ENCODE results near the gene PITPNM3.
"Not testable (repeated sequence)": the region's sequence is repeated elsewhere in the genome, so short reads cannot be mapped to it uniquely, and the experiment has no call there.

Gene PITPNM3

GRCh38 chr17:6575596-6575988, 19.2 kb upstream of the PITPNM3 start:
- in situ Hi-C loops (cut with HindIII; ENCODE audit: low sequenced_read_pairs) = no loop called here

GRCh38 chr17:6574687-6575595, 18.6 kb upstream of the PITPNM3 start:
- in situ Hi-C loops (cut with HindIII; ENCODE audit: low sequenced_read_pairs) = no loop called here

DNA sequence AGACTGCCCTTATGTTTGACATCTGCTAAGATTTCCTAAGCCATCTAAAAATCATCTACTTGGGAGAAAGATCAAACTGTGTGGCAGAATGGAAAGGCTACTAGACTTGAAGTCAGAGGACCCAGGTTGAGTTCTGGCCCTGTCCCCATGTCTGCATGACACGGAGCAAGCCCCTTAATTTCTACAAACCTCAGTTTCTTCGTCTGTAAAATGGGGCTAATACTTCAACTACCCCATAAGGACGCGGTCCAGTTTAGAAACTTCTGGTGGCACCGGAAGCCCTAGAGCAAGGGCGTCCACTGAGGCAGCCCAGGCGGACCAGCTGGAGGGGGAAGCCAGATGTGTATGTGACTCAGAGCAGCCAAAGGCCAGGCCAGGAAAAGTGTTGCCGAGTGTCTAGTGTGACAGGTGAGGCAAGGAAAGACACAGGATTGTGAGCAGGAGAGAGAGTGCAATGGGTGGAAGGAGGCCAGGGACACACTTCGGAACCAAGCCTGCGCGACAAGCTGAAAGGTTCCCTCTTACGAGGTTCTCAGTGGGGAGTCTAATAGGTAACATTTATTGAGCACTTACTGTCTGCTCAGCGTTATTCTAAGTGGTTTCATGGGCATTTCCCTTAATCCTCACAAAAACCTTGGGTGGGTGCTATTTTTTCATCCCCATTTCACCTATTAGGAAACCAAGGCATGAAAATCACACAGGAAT, 17.8 kb upstream of the PITPNM3 start:
- in situ Hi-C loops (cut with HindIII; ENCODE audit: low sequenced_read_pairs) = no loop called here

DNA sequence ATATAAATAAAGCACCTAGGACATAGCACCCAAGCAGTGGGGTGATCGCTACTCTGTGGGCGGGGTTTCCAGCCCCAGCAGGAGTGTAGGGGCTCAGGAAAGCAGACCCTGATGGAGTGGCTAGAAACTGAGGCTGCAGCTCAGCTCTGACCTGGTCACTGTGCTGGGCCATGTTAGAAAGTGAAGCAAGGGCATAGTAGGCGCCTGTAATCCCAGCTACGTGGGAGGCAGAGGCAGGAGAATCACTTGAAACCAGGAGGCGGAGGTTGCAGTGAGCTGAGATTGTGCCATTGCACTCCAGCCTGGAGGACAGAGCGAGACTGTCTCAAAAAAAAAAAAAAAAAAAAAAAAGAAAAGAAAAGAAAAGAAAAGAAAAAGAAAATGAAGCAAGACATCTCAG, 17.1 kb upstream of the PITPNM3 start:
- in situ Hi-C loops (cut with HindIII; ENCODE audit: low sequenced_read_pairs) = not testable (repeated sequence)

DNA sequence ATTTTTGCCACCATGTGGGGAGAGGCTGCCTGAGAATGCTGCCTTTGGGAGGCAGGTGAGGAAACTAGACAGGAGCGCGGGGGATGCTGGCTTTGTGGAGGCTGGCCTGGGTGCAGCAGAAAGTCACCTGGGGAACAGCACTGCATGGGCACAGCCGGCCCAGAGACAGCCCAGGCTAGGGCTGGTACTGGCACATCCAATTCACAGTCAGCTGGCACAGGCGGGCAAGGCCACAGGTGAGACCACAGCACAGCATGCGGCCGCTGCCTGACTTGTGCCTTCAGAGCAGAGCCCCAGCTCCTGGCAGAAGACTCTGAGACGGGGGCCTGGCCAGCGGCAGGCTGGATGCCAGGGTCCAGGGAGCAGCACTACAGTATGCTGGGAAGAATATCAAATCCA, 16.6 kb upstream of the PITPNM3 start:
- in situ Hi-C loops (cut with HindIII; ENCODE audit: low sequenced_read_pairs) = no loop called here

DNA sequence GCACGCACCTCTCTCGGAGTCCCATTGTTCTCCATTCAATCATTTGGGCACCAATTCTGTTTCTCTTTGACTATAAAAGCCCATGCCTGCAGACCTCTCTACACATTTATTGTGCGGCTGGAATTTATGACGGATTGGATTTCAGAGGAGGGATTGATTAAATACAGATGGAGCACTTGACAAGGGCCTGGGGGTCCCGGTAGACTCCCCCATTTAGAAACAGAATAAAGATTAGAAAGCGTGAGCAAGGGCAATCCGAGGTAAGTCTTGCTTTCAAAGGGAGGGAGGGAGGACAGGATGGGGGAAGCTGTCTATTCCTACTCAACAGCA, 15.1 kb upstream of the PITPNM3 start:
- in situ Hi-C loops (cut with HindIII; ENCODE audit: low sequenced_read_pairs) = no loop called here

DNA sequence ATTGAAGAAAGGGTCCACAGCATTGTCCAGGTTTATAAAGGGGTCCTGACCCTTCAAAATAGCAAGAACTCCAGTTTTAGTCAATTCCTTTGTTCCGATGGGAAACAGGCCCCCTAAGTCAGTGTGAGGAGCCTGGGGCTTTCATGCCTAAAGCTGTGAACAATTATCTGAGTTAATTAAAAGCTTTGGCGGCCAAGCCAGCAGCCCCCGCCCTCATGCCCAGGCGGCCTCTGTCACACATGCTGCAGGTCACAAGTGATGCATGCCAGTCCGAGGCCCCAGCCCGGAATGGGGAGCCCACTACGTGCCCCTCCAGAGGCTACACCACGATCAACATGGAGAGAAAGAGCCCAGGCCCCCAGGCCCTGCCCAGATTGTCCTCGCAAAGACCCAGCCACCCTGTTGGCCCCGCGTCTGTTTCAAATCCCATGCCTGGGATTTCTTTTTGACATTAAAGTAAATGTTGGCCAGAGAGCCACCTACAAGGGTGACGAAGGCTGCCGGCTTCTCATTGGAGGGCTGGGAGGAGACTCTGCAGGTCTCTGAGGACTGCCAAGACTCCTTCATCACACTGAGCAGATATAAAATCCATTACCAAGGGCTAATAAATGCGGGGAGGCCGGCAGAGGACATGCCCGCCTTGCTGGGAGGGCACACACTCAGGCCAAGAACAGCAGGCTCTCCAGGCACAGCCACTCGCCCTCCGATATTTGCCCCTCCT, 14.5 kb upstream of the PITPNM3 start:
- in situ Hi-C loops (cut with HindIII; ENCODE audit: low sequenced_read_pairs) = no loop called here

GRCh38 chr17:6569370-6570285, 13.3 kb upstream of the PITPNM3 start:
- in situ Hi-C loops (cut with HindIII; ENCODE audit: low sequenced_read_pairs) = no loop called here

- in situ Hi-C loops (cut with HindIII; ENCODE audit: low sequenced_read_pairs) = no loop called here
Observed at GRCh38 chr17:6568184-6568758, 11.9 kb upstream of the PITPNM3 start.

DNA sequence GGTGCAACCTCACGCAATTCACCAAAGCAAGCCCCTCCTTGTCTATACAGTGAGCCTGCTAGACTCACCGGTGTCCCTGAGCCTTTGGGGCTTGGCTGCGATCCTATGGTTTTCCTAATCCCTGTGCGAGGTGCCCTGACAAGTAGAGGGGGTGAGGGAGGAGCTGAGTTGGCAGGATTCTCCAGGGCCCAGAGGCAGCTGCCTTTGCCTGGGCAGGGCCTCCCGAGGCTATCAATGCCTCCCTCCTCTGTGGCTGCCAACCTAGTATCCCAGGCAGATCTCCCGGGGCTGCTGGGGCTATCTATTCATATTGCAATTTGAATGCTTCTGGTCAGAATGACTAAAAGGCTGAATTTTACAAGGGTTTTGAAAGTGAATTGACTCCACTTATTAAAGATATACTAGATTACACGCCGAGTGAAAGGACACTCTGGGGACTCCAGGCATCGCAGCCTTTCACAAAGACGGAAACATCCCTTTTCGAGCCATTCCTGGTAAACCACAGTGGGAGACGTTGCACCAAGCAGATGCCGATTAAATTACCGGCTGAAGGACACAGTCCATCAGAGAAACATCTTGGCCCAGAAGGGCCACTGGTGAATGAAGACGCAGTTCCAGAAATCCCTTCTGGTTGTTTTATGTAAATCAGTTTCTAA, 11.3 kb upstream of the PITPNM3 start:
- in situ Hi-C loops (cut with HindIII; ENCODE audit: low sequenced_read_pairs) = no loop called here

DNA sequence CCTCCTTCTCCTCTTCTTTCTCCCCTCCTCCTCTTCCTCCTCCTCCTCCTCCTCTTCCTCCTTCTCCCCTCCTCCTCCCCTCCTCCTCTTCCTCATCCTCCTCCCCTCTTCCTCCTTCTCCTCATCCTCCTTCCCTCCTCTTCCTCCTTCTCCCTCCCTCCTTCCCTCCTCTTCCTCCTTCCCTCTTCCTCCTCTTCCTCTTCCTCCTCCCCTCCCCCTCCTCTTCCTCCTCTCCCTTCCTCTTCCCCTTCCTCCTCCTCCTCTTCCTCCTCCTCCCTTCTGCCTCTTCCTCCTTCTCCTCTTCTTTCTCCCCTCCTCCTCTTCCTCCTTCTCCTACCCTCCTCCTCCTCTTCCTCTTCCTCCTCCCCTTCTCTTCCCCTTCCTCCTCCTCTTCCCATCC, 5.1 kb upstream of the PITPNM3 start:
- in situ Hi-C loops (cut with HindIII; ENCODE audit: low sequenced_read_pairs) = no loop called here

GRCh38 chr17:6560496-6560895, 4.1 kb upstream of the PITPNM3 start:
- in situ Hi-C loops (cut with HindIII; ENCODE audit: low sequenced_read_pairs) = no loop called here

GRCh38 chr17:6559753-6560215, 3.4 kb upstream of the PITPNM3 start:
- in situ Hi-C loops (cut with HindIII; ENCODE audit: low sequenced_read_pairs) = no loop called here

DNA sequence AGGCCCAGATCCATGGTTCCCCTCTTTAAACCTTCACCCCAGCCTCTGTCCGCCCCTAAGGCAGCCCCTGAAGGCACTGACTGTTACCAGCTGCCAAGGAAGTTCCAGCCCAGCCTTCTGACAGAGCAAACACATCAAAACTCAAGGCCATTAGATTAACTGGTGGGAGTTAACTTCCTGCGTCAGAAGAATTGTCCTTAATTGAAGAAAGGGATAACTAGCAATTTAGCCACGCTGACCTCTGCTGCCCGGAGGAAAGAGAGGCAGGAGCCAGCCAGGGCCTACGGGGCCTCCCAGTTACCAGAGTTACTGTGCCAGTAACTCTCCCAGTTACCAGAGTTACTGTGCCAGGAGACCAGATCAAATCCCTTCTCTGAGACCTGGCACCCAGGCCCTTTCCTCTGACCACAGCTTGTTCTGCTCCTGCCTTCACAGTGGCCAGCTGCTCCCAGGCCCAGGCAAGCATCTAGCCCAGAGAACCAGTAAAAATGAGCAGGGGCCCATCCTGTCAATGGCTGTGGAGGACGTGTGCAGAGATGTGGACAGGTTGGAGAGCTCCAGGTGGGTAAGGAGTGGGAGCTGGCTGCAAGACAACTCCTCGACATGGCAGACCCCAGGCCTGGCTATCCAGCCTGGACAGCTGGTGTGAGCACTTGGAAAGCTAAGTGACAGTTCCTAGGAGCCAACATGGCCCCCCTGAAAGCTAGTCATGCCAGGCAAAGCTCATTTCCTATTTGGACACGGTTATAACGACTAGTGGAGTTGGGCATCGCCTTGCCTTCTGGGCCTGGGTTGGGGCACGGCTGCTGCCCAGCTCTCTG, 2.8 kb upstream of the PITPNM3 start:
- in situ Hi-C loops (cut with HindIII; ENCODE audit: low sequenced_read_pairs) = no loop called here

DNA sequence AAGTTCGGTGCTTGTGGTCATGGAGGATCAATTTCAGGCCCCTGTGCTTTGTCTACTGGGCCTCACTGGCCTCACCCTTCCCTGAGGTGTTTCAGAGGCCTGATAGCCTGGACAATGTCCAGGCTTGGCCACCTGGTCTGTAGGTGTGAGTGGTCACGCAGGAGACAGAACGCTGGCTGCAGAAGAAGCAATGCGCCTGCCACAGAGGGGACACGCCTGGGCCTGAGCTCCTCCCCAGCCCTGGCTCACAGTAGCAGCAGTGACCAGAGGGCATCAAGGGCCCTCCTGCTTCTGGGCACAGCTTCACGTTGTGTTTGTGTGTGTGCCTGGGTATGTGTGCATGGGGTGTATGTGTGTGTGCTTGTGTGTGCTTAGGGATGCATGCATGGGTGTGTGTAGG, 1.9 kb upstream of the PITPNM3 start:
- in situ Hi-C loops (cut with HindIII; ENCODE audit: low sequenced_read_pairs) = no loop called here

- in situ Hi-C loops (cut with HindIII; ENCODE audit: low sequenced_read_pairs) = no loop called here
Observed at GRCh38 chr17:6557040-6557438, 684 bp upstream of the PITPNM3 start.

DNA sequence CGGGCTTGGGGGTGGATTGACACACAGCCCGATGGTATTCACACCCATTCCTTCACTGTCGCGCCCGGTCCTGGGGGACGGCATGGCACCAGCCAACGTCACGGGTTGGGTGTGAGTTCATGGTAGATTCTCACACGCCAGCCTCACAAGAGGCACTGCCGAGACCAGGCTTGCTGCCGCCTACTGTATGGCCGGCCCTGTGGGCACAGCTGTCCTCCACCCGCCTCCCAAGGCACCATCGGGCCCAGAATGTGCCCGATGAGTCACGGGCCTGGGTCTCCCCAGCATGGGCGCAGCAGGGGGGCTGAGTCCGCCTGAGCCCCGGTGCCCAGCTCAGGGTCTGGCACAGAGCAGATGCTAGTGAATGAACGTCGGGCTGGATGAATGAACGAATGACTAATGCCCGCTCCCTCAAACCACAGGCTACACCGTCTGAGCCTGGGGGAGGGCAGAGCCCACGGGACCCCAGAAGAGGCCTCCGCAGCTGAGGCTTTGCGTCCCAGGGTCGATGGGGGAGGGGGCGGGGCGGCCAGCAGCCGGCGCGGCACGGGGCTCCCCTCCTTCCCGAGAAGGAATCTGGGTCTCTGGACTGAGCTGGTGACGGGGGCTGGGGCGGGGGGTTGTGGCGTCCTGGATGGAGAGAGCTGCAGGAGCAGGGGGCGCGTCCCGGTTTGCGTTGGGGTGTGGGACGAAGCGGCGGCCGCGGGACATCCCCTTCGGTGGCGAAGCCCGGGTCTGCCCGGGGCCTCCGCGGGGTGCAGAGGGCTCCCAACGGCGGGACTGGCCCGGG, 829 bp downstream of the PITPNM3 start:
- in situ Hi-C loops (cut with HindIII; ENCODE audit: low sequenced_read_pairs) = no loop called here

GRCh38 chr17:6554871-6555330, 1.5 kb downstream of the PITPNM3 start:
- in situ Hi-C loops (cut with HindIII; ENCODE audit: low sequenced_read_pairs) = no loop called here

Measured in DLD1 (cell line).